IMR-90 (cell line): ENCODE data around the gene TMEM131. TPM values are rescaled to one million over a fixed set of nuclear protein-coding genes. Genes with fewer than 3 reads are reported as not detected.

Experiments used
- ATAC-seq: fragments of 200-7000 bp; cut with Tn5 transposase; 2 replicates; pipeline ENCODE4 v1.9.1; 2020; ENCODE audit warnings: low read depth, mild to moderate bottlenecking, moderate library complexity
- BruUV-seq: library from RNA; stranded (reverse); fragments of 400-500 nt; replicated peaks from 2 replicates; lab custom pipeline; 2021; lab: Mats Ljungman, UMichigan
- CTCF ChIA-PET: fragments of 300-600 bp; formaldehyde crosslinking; extraction: SDS; loops from one replicate; lab custom pipeline; 2021; ENCODE audit warnings: antibody characterized with exemption; lab: Yijun Ruan, JAX
- POLR2A ChIA-PET: fragments of 300-600 bp; sonication (Branson Sonifier 250); formaldehyde crosslinking; loops from one replicate; lab custom pipeline; 2022; ENCODE audit warnings: antibody characterized with exemption; ENCODE audit not compliant: unreplicated experiment; lab: Charles Lee
- DNase-seq: peaks from one replicate; pipeline ENCODE4 v3.0.0; 2013
- H2AFZ ChIP-seq: replicated peaks from 2 replicates; pipeline ENCODE3; 2013; ENCODE audit warnings: low read length, mild to moderate bottlenecking; ENCODE audit not compliant: poor library complexity
- H2AK5ac ChIP-seq: 2 replicates; pipeline ENCODE4 v1.6.1; 2013; ENCODE audit warnings: low read depth, low read length, inconsistent platforms
- H2AK9ac ChIP-seq: replicated peaks from 2 replicates; pipeline ENCODE3; 2013; ENCODE audit warnings: mild to moderate bottlenecking, low read depth, low read length, moderate library complexity; ENCODE audit not compliant: poor library complexity
- H2BK120ac ChIP-seq: 2 replicates; pipeline ENCODE4 v1.6.1; 2013; ENCODE audit warnings: low read depth, low read length, inconsistent platforms
- H2BK15ac ChIP-seq: 3 replicates; pipeline ENCODE4 v1.6.1; 2013; ENCODE audit warnings: low read depth, low read length, inconsistent platforms
- H2BK20ac ChIP-seq: 2 replicates; pipeline ENCODE4 v1.6.1; 2013; ENCODE audit warnings: low read depth, mild to moderate bottlenecking, inconsistent platforms, low read length, moderate library complexity
- H2BK5ac ChIP-seq: 2 replicates; pipeline ENCODE4 v1.6.1; 2013; ENCODE audit warnings: mild to moderate bottlenecking, low read depth, low read length, inconsistent platforms; ENCODE audit not compliant: poor library complexity, severe bottlenecking
- H3K14ac ChIP-seq: replicated peaks from 2 replicates; pipeline ENCODE4 v1.6.1; 2013; ENCODE audit warnings: low read depth, low read length, inconsistent platforms
- H3K18ac ChIP-seq: 2 replicates; pipeline ENCODE4 v1.6.1; 2013; ENCODE audit warnings: low read depth, low read length, control low read depth
- H3K23ac ChIP-seq: 2 replicates; pipeline ENCODE4 v1.6.1; 2013; ENCODE audit warnings: low read depth, low read length, inconsistent platforms
- H3K27ac ChIP-seq: 2 replicates; pipeline ENCODE4 v1.5.1; 2013; ENCODE audit warnings: mild to moderate bottlenecking, control low read depth, low read length; ENCODE audit not compliant: insufficient read depth
- H3K27me3 ChIP-seq: 2 replicates; pipeline ENCODE4 v1.6.1; 2013; ENCODE audit warnings: low read length; ENCODE audit not compliant: control insufficient read depth, insufficient read depth
- H3K36me3 ChIP-seq: 2 replicates; pipeline ENCODE4 v1.6.1; 2013; ENCODE audit warnings: low read length, mixed read lengths; ENCODE audit not compliant: control insufficient read depth, insufficient read depth
- H3K4ac ChIP-seq: 2 replicates; pipeline ENCODE4 v1.6.1; 2013; ENCODE audit warnings: low read depth, low read length, inconsistent platforms
- H3K4me1 ChIP-seq: 2 replicates; pipeline ENCODE4 v1.6.1; 2013; ENCODE audit warnings: low read length, mixed read lengths; ENCODE audit not compliant: control insufficient read depth, insufficient read depth
- H3K4me2 ChIP-seq: 2 replicates; pipeline ENCODE4 v1.6.1; 2013; ENCODE audit warnings: low read depth, mild to moderate bottlenecking, control low read depth, low read length, moderate library complexity
- H3K4me3 ChIP-seq: 2 replicates; pipeline ENCODE4 v1.5.1; 2013; ENCODE audit warnings: low read depth, mild to moderate bottlenecking, control low read depth, low read length, moderate library complexity; ENCODE audit not compliant: insufficient read depth
- H3K56ac ChIP-seq: 2 replicates; pipeline ENCODE4 v1.6.1; 2013; ENCODE audit warnings: low read length, inconsistent platforms; ENCODE audit not compliant: insufficient read depth; ENCODE audit errors: extremely low read depth
- H3K79me1 ChIP-seq, 2 experiments: 2 replicates each; pipeline ENCODE4 v1.6.1; 2013; ENCODE audit warnings: low read length in 2 of 2, inconsistent platforms in 1 of 2, low read depth in 1 of 2
- H3K9ac ChIP-seq: 2 replicates; pipeline ENCODE4 v1.6.1; 2013; ENCODE audit warnings: low read depth, low read length, control low read depth
- H3K9me1 ChIP-seq: 2 replicates; pipeline ENCODE4 v1.6.1; 2013; ENCODE audit warnings: low read length, inconsistent platforms; ENCODE audit not compliant: insufficient read depth
- H3K9me3 ChIP-seq: 2 replicates; pipeline ENCODE4 v1.6.1; 2013; ENCODE audit warnings: low read length; ENCODE audit not compliant: control insufficient read depth, insufficient read depth
- H4K20me1 ChIP-seq: 2 replicates; pipeline ENCODE4 v1.6.1; 2013; ENCODE audit warnings: low read length, inconsistent platforms; ENCODE audit not compliant: insufficient read depth
- H4K5ac ChIP-seq: 2 replicates; pipeline ENCODE4 v1.6.1; 2013; ENCODE audit warnings: mild to moderate bottlenecking, low read depth, low read length, control low read depth
- H4K8ac ChIP-seq, 2 experiments: 2 replicates each; pipeline ENCODE4 v1.6.1; 2013; ENCODE audit warnings: low read depth in 2 of 2, low read length in 2 of 2, control low read depth in 1 of 2, inconsistent platforms in 1 of 2
- H4K91ac ChIP-seq: 2 replicates; pipeline ENCODE4 v1.6.1; 2013; ENCODE audit warnings: low read depth, low read length, inconsistent platforms; ENCODE audit not compliant: insufficient read depth
- CEBPB ChIP-seq: IDR thresholded peaks from 2 replicates; pipeline ENCODE4 v1.6.1; 2012; ENCODE audit warnings: low read depth, low read length, improper control_type of control experiment
- CHD1 ChIP-seq: IDR thresholded peaks from 2 replicates; pipeline ENCODE4 v1.6.1; 2012; ENCODE audit warnings: low read depth, low read length, improper control_type of control experiment
- FOS ChIP-seq: fragments of 150-350 bp; IDR thresholded peaks from 2 replicates; pipeline ENCODE4 v1.6.1; 2016; ENCODE audit warnings: low read depth, low read length
- MAFK ChIP-seq: IDR thresholded peaks from 2 replicates; pipeline ENCODE4 v1.6.1; 2012; ENCODE audit warnings: low read depth, low read length, improper control_type of control experiment
- MAZ ChIP-seq: IDR thresholded peaks from 2 replicates; pipeline ENCODE4 v1.6.1; 2012; ENCODE audit warnings: low read depth, mild to moderate bottlenecking, low read length, improper control_type of control experiment, moderate library complexity, borderline replicate concordance
- MXI1 ChIP-seq: IDR thresholded peaks from 2 replicates; pipeline ENCODE4 v1.6.1; 2012; ENCODE audit warnings: low read depth, mild to moderate bottlenecking, low read length, moderate library complexity, borderline replicate concordance
- NFE2L2 ChIP-seq: fragments of 150-350 bp; IDR thresholded peaks from 2 replicates; pipeline ENCODE4 v1.6.1; 2016; ENCODE audit warnings: low read depth, mild to moderate bottlenecking, low read length
- POLR2A ChIP-seq: IDR thresholded peaks from 2 replicates; pipeline ENCODE4 v1.6.1; 2012; ENCODE audit warnings: mild to moderate bottlenecking, low read depth, low read length
- RAD21 ChIP-seq: IDR thresholded peaks from 2 replicates; pipeline ENCODE4 v1.6.1; 2012; ENCODE audit warnings: low read length, improper control_type of control experiment
- USF2 ChIP-seq: fragments of 150-350 bp; IDR thresholded peaks from 2 replicates; pipeline ENCODE4 v1.6.1; 2017; ENCODE audit warnings: mild to moderate bottlenecking, antibody characterized with exemption, low read length, low read depth
- WGBS, 2 experiments: methylation state at CpG; one replicate each; pipeline versions ENCODE4 v1.1.5 to v1.1.7; 2013; ENCODE audit warnings: missing lambda C conversion rate in 2 of 2; ENCODE audit not compliant: insufficient read length in 1 of 2; ENCODE audit errors: extremely low coverage in 2 of 2; 5-methylcytosine and 5-hydroxymethylcytosine counted together
- dilution Hi-C: fragments of 300-500 bp; cut with HindIII; formaldehyde crosslinking; loops from one replicate; pipeline ENCODE4 v1.14.3; 2018; ENCODE audit warnings: low sequenced_read_pairs; ENCODE audit not compliant: unreplicated experiment
- in situ Hi-C: fragments of 300-500 bp; cut with MboI; formaldehyde crosslinking; loops from 3 replicates; pipeline ENCODE4 v1.14.3; 2019; ENCODE audit warnings: low sequenced_read_pairs, inconsistent platforms, mixed read lengths
- intact Hi-C: fragments of 100-400 bp; cut with micrococcal nuclease; formaldehyde crosslinking; loops from 2 replicates; pipeline ENCODE4 v1.10.0; 2022
- polyA plus RNA-seq, 3 experiments: library from polyadenylated mRNA; depleted of rRNA; stranded (reverse); fragments of >200 nt; gene quantifications; 2 replicates each; pipeline ENCODE4 v1.2.3, GENCODE V29; 2012; ENCODE audit warnings: low replicate concordance in 1 of 3
- total RNA-seq: library from RNA; depleted of rRNA; stranded (reverse); fragments of >200 nt; gene quantifications from 2 replicates; pipeline ENCODE4 v1.2.3, GENCODE V29; 2012
- TF ChIP-seq, protein P1 (sequence below): conservative IDR thresholded peaks from 2 replicates; pipeline ENCODE4 v1.5.1; 2012; ENCODE audit warnings: mild to moderate bottlenecking, low read depth, low read length, improper control_type of control experiment
- TF ChIP-seq, protein P2 (sequence below): fragments of 150-350 bp; IDR thresholded peaks from 2 replicates; pipeline ENCODE4 v1.6.1; 2016; ENCODE audit warnings: low read depth, mild to moderate bottlenecking, low read length, moderate library complexity, borderline replicate concordance

The TMEM131 gene
- total and polyA plus RNA-seq, 2 of the 4 experiments (the other 2 are of a cell fraction): 13.3 to 14.0 TPM

- H3K23ac ChIP-seq: peak overlapping the region; percentile 74
- H3K56ac ChIP-seq: peak overlapping the region; percentile 92
- peaks cover 10 to 30% of the 10 kb centered on the region in 2 experiments; a peak in 3 of 4 replicates for H3K79me1 ChIP-seq
- H4K91ac ChIP-seq: peak overlapping the region; percentile 86
- H2AK5ac ChIP-seq: no peak overlapping the region; the same call in 1 of the 2 replicates
- peak overlapping the region; percentile 89 for H2BK120ac ChIP-seq
- H3K9me1 ChIP-seq: peaks cover 3% of the 10 kb centered on the region
- WGBS, 2 experiments: 0% methylated on average over 33 of the region's 81 CpGs; no CpG with 5 or more reads in 1 of the 2 experiments
- intact Hi-C loops (loop anchor here (2.0 to 10.0 kb wide), 5 partner anchors 152 to 392 kb away; no protein-coding TSS in a partner anchor), dilution Hi-C loops (no loop called here), in situ Hi-C loops (no loop called here)
- H3K14ac ChIP-seq: peak overlapping the region; percentile 91
- 0 out of 3 replicates have a peak overlapping the region, but pooled peaks have one; percentile 74 for H2BK15ac ChIP-seq
- POLR2A ChIA-PET: no interaction called here
- H3K4me1 ChIP-seq: peaks cover 2% of the 10 kb centered on the region; the same call in 1 of the 2 replicates
- no peaks in the 10 kb centered on the region for H3K9me3 ChIP-seq
- H3K4me3 ChIP-seq: peak overlapping the region; percentile 87
- H3K27me3 ChIP-seq: no peaks in the 10 kb centered on the region
- ATAC-seq (peak; percentile 56), DNase-seq (peak; percentile 17)
- BruUV-seq: no TSS peak
- TF ChIP-seq, protein P1, sequence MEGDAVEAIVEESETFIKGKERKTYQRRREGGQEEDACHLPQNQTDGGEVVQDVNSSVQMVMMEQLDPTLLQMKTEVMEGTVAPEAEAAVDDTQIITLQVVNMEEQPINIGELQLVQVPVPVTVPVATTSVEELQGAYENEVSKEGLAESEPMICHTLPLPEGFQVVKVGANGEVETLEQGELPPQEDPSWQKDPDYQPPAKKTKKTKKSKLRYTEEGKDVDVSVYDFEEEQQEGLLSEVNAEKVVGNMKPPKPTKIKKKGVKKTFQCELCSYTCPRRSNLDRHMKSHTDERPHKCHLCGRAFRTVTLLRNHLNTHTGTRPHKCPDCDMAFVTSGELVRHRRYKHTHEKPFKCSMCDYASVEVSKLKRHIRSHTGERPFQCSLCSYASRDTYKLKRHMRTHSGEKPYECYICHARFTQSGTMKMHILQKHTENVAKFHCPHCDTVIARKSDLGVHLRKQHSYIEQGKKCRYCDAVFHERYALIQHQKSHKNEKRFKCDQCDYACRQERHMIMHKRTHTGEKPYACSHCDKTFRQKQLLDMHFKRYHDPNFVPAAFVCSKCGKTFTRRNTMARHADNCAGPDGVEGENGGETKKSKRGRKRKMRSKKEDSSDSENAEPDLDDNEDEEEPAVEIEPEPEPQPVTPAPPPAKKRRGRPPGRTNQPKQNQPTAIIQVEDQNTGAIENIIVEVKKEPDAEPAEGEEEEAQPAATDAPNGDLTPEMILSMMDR: no peak
- TF ChIP-seq MXI1: no peak
- no peak for TF ChIP-seq POLR2A
- TF ChIP-seq MAFK: no peak
- TF ChIP-seq CEBPB: no peak
- no peak for TF ChIP-seq CHD1
- TF ChIP-seq FOS: no peak
- TF ChIP-seq USF2: no peak
- TF ChIP-seq, protein P2, sequence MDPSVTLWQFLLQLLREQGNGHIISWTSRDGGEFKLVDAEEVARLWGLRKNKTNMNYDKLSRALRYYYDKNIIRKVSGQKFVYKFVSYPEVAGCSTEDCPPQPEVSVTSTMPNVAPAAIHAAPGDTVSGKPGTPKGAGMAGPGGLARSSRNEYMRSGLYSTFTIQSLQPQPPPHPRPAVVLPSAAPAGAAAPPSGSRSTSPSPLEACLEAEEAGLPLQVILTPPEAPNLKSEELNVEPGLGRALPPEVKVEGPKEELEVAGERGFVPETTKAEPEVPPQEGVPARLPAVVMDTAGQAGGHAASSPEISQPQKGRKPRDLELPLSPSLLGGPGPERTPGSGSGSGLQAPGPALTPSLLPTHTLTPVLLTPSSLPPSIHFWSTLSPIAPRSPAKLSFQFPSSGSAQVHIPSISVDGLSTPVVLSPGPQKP: no peak
- TF ChIP-seq NFE2L2: no peak
- TF ChIP-seq RAD21: peak; percentile 16; the same call in 1 of the 2 replicates
- TF ChIP-seq MAZ: peak; percentile 24; the same call in 1 of the 2 replicates
- H3K18ac ChIP-seq: peak overlapping the region; percentile 64
- H3K9ac ChIP-seq: peak overlapping the region; percentile 92
- peak overlapping the region; percentile 98 for H3K27ac ChIP-seq
- CTCF ChIA-PET: no interaction called here
- no peak overlapping the region for H2BK20ac ChIP-seq
- H4K5ac ChIP-seq: peak overlapping the region; percentile 39; the same call in 1 of the 2 replicates
- peak overlapping the region; percentile 99 for H2BK5ac ChIP-seq
- H2AFZ ChIP-seq: peak overlapping the region; percentile 99
- peak overlapping the region; percentile 95 for H2AK9ac ChIP-seq
- peak overlapping the region; percentile 90 for H3K4me2 ChIP-seq
- peaks cover 26% of the 10 kb centered on the region for H4K20me1 ChIP-seq
- H4K8ac ChIP-seq: peak overlapping the region; percentile 83 to 92; a peak in 2 of 4 replicates
- peak overlapping the region; percentile 92 for H3K4ac ChIP-seq
- no peaks in the 10 kb centered on the region for H3K36me3 ChIP-seq
Measured at GRCh38 chr2:97995026-97995733, 568 bp downstream of the TMEM131 start.
